NCI-H526 treated with DMSO at 0.1 percent for 48 hours (cell line): ENCODE data around the gene LUM.

Experiments used
- DNase-seq: peaks from one replicate; lab custom pipeline; 2025; lab: John Stamatoyannopoulos, UW

Gene LUM

DNA sequence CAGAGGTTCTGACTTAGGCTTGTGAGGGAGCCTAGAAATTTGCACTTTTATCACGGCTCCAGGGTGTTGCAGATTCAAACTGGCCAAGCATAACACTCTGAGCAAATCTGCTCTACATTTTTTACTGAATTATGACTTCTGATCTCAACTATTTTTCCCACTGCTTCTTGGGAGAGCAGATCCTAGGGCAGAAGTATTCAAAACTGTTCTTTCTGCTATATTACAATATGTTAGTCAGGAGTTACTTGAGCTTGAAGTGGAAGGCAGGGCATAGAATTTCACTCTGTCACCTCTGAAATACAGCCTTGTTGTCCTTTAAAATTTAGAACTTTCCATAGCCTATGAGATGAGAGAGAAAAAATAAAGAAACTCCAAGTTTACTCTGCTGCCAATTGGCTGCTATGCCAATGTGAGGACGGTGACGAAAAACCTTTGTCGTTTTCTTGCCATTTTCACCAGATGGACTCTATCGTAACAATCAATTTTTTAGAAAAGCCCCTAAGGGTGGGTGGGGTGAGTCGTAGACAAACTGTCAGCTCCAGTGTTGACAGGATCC, 37.1 kb downstream of the LUM start:
- no peak for DNase-seq

GRCh38 chr12:91073426-91073825, 37.9 kb downstream of the LUM start:
- DNase-seq, result no peak

GRCh38 chr12:91072931-91073330, 38.4 kb downstream of the LUM start:
- peak; percentile 31 for DNase-seq

DNA sequence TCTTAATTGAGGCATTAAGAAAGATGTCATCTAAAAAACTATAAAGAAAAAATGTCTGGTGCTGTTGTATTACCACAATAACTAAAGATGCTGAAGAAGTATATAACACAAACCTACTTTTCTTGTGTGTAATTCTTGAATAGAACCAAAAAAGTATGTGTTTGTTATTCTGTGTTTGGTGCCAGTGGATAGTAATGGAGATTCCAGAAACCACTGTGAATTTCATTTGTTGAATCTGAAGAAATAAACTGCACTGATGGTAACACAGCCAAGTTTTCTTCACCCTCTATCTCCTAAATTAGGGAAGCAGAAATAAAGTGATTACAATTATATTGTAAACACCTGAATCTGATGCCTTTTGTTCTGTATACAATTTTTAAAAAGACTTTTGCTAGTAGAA, 40.4 kb downstream of the LUM start:
- no peak for DNase-seq

GRCh38 chr12:91065396-91065795, 45.9 kb downstream of the LUM start:
- DNase-seq, result no peak

- no peak for DNase-seq
Measured at GRCh38 chr12:91064640-91065039, 46.7 kb downstream of the LUM start.

DNA sequence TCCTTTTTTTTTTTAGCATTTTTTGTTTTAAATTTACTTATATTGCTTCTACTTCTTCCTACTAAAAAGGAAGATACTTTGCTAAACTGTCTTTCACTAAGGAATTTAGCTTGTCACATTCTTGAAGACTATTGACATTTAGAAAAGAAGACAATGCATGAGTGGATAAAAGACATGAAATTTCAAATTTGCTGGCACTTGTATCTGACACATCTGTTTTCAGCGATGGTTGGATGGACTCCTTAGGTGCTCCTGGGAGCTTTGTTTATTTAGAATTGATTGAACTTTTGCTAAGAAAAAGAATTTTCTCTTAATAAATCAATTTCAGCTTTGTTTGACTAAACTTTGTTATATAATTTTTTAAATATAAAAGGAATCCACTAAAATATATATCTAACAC, 50.2 kb downstream of the LUM start:
- no peak for DNase-seq

DNA sequence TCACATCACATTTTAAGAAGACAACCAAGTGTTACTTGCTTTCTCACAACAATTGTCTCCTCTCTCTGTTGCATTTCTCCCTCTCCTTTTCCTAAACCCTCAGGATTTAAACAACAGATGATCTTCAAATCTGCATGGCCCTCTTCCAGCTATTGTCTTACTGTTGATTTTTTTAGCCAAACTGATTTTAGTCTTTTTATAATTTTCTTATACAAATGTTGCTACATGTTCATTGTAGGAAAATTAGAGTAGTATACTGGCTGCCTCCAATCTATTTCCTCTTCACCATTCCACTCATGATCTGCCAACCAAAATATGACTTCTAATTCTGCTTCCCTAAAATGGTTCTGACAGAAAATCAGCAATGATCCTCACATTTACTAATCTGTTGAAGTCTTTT, 52.1 kb downstream of the LUM start:
- DNase-seq, result no peak

DNA sequence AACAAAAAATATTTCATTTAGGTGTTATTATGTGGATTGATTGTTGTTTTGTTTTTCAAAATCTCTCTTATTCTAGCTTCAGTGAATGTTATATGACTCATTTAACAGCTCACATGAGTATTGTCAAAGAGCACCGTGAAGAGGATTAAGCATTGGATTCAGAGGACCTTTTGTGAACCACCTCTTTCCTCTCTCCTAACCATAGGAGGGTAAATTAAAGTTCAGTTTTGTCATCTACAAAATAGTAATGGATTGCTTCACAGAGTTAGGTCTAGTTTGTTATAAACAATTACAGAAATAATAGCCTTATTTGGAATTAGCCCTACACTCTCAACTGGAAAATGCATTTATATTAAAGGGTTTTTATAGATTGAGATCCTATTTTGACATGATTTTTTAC, 52.5 kb downstream of the LUM start:
- DNase-seq, result no peak

DNA sequence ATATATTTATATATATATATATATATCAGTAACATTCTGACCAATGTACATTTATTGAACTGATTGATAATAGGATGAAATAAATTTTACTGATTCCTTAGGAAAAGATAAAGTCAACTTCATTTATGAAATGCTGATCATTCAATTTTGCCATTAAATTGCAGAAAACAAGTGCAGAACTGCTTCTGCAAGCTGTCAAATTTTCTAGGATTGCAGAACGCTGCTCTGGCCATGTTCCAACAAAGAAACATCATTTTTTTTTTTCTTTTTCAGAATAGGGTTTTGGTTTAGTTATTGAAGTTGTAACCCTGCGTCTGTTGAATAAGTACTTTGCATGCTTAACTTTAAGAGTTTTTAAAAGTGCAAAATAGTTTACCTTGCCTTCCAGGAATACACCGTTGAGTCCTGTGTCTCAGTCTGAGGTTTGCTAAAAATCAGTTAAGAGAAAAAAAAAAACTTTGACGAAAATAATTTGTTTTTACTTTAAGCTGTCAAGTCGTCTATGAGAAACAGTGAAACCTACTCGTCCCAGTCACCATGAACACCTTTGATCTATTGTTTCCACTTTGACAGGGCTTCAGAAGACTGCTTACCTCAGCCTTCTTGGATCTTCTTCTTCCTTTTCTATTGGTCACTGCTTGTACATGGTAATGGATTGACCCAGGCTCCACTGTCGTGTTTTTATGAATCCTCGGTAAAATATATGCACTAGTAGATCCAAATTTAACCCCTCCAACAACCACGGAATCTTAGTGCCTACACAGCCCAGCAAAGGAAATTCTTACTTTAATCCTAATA, 53.7 kb downstream of the LUM start, which contains the start of gene KERA:
KERA (minus strand) TSS at position 657 of the 798 bp plus-strand sequence. CDS start 1,743 bp downstream, outside the sequence.
- no peak for DNase-seq

- no peak for DNase-seq
Measured at GRCh38 chr12:91056488-91056887, 54.8 kb downstream of the LUM start.

GRCh38 chr12:91055976-91056375, 55.3 kb downstream of the LUM start:
- DNase-seq, result no peak

GRCh38 chr12:91053951-91054715, 57.2 kb downstream of the LUM start:
- DNase-seq, result no peak
